Measurements from ENCODE around the gene MTMR6.

- TF ChIP-seq EZH2 (IDR thresholded peaks at IDR 0.05), result no peak
- no peak for TF ChIP-seq POLR2AphosphoS5 (IDR thresholded peaks at IDR 0.05; ENCODE audit: borderline replicate concordance, low read depth, low read length)
- no peak for TF ChIP-seq FOXP2 (optimal IDR thresholded peaks at IDR 0.05; ENCODE audit: control extremely low read depth, extremely low read length, insufficient read depth)
Measured at GRCh38 chr13:25196971-25197370, 90.3 kb downstream of the MTMR6 start.

Measured in SK-N-MC (cell line).